OCI-LY3 (cell line): ENCODE results near the gene THTPA.

Experiments used
- H2AFZ ChIP-seq: fragments of 200-600, 300-600 bp; shearing (Covaris generic); 2 replicates; pipeline ENCODE4 v1.6.0; 2014; ENCODE audit warnings: antibody characterized with exemption, low read depth, low read length
- H3K27ac ChIP-seq: fragments of 200-600, 300-600 bp; sonication (generic); 2 replicates; pipeline ENCODE4 v1.5.1; 2014; ENCODE audit warnings: mild to moderate bottlenecking, low read length, moderate library complexity, mixed read lengths
- H3K27me3 ChIP-seq: fragments of 200-600, 300-600 bp; sonication (generic); 2 replicates; pipeline ENCODE4 v1.6.1; 2014; ENCODE audit warnings: low read depth, low read length, mixed read lengths
- H3K36me3 ChIP-seq: fragments of 200-600, 300-600 bp; sonication (generic); replicated peaks from 2 replicates; pipeline ENCODE3; 2014; ENCODE audit warnings: low read depth, low read length, mixed read lengths
- H3K4me1 ChIP-seq: fragments of 300-600, 200-600 bp; sonication (generic); 2 replicates; pipeline ENCODE4 v1.6.1; 2014; ENCODE audit warnings: low read length, mixed read lengths
- H3K4me2 ChIP-seq: fragments of 200-600, 300-600 bp; sonication (generic); 2 replicates; pipeline ENCODE4 v1.6.1; 2014; ENCODE audit warnings: low read length, mixed read lengths
- H3K4me3 ChIP-seq: fragments of 300-600, 200-600 bp; sonication (generic); 2 replicates; pipeline ENCODE4 v1.5.1; 2014; ENCODE audit warnings: antibody characterized with exemption, mild to moderate bottlenecking, low read length, moderate library complexity
- H3K79me2 ChIP-seq: fragments of 300-600, 200-600 bp; shearing (Covaris generic); 2 replicates; pipeline ENCODE4 v1.6.1; 2014; ENCODE audit warnings: mild to moderate bottlenecking, low read length, mixed read lengths
- H3K9ac ChIP-seq: fragments of 300-600, 200-600 bp; shearing (Covaris generic); 2 replicates; pipeline ENCODE4 v1.6.0; 2014; ENCODE audit warnings: mild to moderate bottlenecking, low read length, moderate library complexity
- H3K9me3 ChIP-seq: fragments of 200-600, 300-600 bp; shearing (Covaris generic); 2 replicates; pipeline ENCODE4 v1.6.1; 2014; ENCODE audit warnings: low read length, mixed read lengths; ENCODE audit not compliant: insufficient read depth
- H4K20me1 ChIP-seq: fragments of 200-600, 300-600 bp; sonication (generic); 2 replicates; pipeline ENCODE4 v1.6.1; 2016; ENCODE audit warnings: low read length, mixed read lengths; ENCODE audit not compliant: insufficient read depth
- CTCF ChIP-seq: fragments of 200-600, 300-600 bp; sonication (generic); IDR thresholded peaks from 2 replicates; pipeline ENCODE4 v1.5.1; 2014; ENCODE audit warnings: antibody characterized with exemption, low read length, low read depth
- EZH2phosphoT487 ChIP-seq: fragments of 200-600 bp; shearing (Covaris generic); IDR thresholded peaks from 2 replicates; pipeline ENCODE4 v1.6.1; 2018; ENCODE audit warnings: antibody characterized with exemption, mixed run types, low read depth

THTPA gene

GRCh38 chr14:23529016-23529415 lies 27.1 kb upstream of the THTPA start:
- Histone ChIP-seq H3K27me3 (no peaks in the 10 kb centered on the region), H3K4me2 (no peak overlapping the region), H3K9me3 (no peaks in the 10 kb centered on the region), H3K27ac (no peak overlapping the region), H3K4me1 (no peaks in the 10 kb centered on the region), H3K79me2 (no peaks in the 10 kb centered on the region), H3K36me3 (no peaks in the 10 kb centered on the region), H3K9ac (no peak overlapping the region), H2AFZ (no peak overlapping the region), H3K4me3 (no peak overlapping the region), H4K20me1 (no peaks in the 10 kb centered on the region)
- TF ChIP-seq CTCF = no peak

- TF ChIP-seq EZH2phosphoT487 (no peak), CTCF (no peak)
- Histone ChIP-seq H3K36me3 (no peaks in the 10 kb centered on the region), H3K9ac (no peak overlapping the region), H3K79me2 (no peaks in the 10 kb centered on the region), H3K4me1 (no peaks in the 10 kb centered on the region), H2AFZ (no peak overlapping the region), H3K9me3 (no peaks in the 10 kb centered on the region), H3K27ac (no peak overlapping the region), H4K20me1 (no peaks in the 10 kb centered on the region), H3K27me3 (no peaks in the 10 kb centered on the region), H3K4me2 (no peak overlapping the region), H3K4me3 (no peak overlapping the region)
These were observed 25.6 kb upstream of the THTPA start for GRCh38 chr14:23530375-23531055.

GRCh38 chr14:23531391-23531790 lies 24.7 kb upstream of the THTPA start:
- Histone ChIP-seq H3K9me3 (no peaks in the 10 kb centered on the region), H3K79me2 (no peaks in the 10 kb centered on the region), H2AFZ (no peak overlapping the region), H3K9ac (no peak overlapping the region), H3K4me3 (no peak overlapping the region), H3K27me3 (no peaks in the 10 kb centered on the region), H4K20me1 (no peaks in the 10 kb centered on the region), H3K4me2 (no peak overlapping the region), H3K36me3 (no peaks in the 10 kb centered on the region), H3K4me1 (no peaks in the 10 kb centered on the region), H3K27ac (no peak overlapping the region)
- TF ChIP-seq EZH2phosphoT487 = no peak
- TF ChIP-seq CTCF = no peak

- Histone ChIP-seq H3K27me3 (no peaks in the 10 kb centered on the region), H3K9ac (no peak overlapping the region), H3K79me2 (no peaks in the 10 kb centered on the region), H3K4me2 (no peak overlapping the region), H2AFZ (no peak overlapping the region), H3K9me3 (no peaks in the 10 kb centered on the region), H3K27ac (no peak overlapping the region), H4K20me1 (no peaks in the 10 kb centered on the region), H3K36me3 (no peaks in the 10 kb centered on the region), H3K4me1 (no peaks in the 10 kb centered on the region), H3K4me3 (no peak overlapping the region)
- no peak for TF ChIP-seq EZH2phosphoT487
- TF ChIP-seq CTCF = no peak
These were observed 23.4 kb upstream of the THTPA start for GRCh38 chr14:23532658-23533057.
